Skin of body (tissue), 2 donors: ENCODE data around the gene MCM6. TPM values are rescaled to one million over a fixed set of nuclear protein-coding genes. Genes with fewer than 3 reads are reported as not detected.
"Not testable (repeated sequence)": the region's sequence is repeated elsewhere in the genome, so short reads cannot be mapped to it uniquely, and the experiment has no call there.

Source experiments
- DNase-seq: peaks from one replicate; lab custom pipeline; 2025; lab: John Stamatoyannopoulos, UW
- total RNA-seq: library from RNA; depleted of rRNA; stranded (reverse); fragments of >200 nt; gene quantifications from one replicate; pipeline ENCODE4 v1.2.3, GENCODE V29; 2014

Gene MCM6
- total RNA-seq, 1 donor from 2014 or later: 19.5 TPM

DNA sequence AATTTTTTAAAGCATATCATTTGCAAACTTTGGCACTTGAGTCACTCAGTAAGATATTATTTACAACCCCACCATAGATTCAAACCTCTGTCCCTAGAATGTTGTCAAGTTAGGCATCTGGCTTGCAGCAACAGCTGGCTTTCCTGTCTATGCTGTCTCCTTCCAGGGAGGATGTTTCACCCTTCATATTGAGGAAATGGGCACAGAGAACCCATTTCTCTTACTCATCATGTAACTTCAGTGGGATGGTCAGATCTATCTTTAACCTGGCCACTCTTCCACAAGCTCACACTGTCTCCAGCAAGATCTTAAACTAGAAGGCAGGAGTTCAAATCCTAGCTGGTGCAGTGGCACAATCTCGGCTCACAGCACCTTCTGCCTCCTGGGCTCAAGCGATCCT is 55.1 kb downstream of the MCM6 start:
- DNase-seq: no peak

DNA sequence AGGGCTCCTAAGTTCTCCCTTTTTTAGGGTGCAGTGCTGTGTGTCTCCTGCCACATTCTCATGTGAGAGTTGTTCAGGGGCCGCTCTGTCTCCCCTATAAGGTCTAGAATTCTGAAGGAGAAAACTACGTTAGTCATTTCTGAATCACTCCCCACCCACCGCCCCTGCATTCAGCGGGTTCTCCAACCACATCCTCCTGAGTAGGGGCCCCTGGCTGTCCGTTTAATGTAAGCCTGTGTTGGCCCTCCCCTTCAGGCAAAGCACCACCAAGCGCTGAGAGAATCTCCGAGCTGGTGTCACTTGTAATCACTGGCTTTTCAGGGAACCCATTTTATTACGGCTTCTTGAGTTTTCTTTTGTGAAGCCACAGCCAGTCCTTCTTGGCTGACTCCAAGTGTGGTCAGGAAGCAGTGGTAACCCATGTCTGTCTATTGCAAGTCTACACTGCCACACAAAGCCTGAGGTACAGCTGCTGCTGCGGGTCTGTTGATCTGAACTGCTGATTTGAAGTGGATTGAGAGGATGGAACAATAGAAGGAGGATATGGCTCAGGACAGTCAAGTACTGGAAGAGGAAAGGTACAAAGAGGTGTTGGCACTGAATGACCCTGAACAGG is 56.1 kb downstream of the MCM6 start:
- DNase-seq: no peak

DNA sequence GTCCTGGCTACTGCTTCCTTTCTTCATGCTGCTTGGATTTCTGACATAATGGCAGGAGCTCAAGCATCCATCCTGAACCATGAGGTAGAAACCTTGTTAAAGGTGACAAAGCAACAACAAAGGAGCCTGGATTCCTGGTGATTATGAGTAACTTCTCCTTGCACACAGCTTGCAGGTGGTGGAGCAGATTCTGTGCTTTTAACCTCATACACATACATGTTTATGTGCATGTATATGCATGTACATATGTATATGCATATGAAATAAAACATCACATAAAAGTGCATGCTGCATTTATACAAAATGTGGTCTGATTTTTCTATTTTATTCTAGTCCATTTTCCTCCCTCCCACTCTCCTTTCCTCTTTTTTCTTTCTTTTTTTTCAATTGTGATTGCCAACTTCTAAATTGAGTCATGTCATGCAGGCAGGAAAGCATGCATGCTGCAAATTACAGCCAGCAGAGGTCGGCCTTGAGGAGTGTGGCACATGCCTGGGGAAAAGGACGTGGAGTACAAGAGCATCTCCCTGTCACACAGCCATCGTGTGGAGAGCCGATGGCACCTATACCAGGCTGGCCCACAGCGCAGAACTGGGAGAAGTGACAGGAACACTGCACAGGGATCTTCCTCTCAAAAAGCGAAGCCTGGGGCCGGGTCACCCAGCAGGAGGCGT is 57.2 kb downstream of the MCM6 start:
- DNase-seq: no peak

DNA sequence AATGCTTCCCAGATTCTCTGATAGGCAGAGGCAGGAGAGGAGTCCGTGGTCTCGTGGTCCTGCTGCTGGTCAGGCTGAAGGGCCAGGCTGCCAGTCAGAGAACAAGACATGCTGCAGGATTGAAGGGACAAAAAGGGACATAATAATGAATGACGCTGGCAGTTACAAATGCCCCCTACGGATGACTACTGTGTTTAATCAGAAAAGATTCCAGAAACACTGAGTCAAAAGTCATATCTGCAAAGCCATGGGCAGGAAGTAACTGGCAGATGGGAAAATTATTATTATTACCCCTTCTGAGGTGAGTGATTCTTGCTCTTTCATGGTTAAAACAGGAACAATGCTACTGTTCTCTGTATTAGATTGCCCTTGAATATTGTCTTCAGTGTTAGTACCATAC is 58.3 kb downstream of the MCM6 start:
- DNase-seq: no peak

DNA sequence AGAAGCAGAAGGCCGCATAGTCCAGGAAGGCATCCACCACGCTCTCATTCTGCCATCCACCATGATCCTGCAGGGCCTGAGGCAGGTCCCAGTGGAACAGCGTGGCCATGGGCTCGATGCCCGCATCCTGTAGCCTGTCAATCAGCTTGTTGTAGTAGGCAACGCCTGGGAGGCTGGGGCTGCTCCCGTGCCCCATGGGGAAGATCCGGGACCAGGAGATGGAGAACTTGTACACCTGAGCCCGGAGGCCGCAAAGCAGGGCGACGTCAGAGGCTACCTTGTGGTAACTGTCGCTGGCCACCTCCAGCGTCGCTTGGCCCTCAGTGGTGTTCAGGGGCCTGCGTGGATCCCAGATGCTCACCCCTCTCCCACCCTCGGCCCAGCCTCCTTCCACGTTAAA is 58.8 kb downstream of the MCM6 start:
- no peak for DNase-seq

DNA sequence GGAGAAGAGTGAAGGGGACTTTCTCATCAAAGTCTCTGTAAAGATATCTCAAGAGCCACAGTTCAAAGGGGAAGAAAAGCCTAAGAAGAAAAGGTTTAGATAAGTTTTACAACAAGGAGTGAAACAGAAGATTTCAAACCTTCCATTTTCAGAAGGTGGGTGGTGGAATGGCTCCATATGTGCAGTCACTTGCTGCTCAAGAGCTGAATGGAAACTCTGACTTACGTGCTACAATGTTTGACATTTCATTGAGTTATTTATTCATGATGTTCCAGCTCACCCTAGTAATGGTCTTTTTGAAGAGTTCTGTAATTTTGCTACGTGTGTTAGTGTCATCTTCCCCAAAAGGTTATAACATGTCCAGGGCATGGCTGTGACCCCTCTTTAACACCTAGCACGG is 61.0 kb downstream of the MCM6 start:
- DNase-seq: no peak

DNA sequence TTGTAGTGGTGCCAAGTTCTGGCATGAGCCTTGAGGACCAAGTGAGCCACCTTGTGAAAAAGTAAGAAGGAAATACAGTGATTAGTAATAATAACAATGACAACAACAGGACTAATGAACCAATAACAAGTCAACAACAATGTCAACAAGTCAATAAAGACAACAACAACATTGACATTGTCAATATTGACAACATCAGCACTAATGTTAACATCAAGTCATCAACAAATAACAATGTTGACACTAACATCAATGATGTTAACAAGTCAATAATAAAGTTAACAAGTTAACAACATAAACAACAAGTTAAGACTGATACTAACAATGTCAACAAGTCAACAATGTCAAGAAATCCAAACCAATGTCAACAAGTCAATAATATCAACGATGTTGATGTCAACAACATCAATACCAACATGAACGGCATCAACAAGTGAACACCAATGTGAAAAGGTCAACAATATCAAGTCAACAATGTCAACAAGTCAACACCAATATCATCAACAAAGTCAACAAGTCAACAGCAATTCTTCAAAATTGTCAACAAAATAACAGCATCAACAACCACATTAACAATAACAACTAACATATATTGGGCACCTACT is 63.2 kb downstream of the MCM6 start:
- no peak for DNase-seq

DNA sequence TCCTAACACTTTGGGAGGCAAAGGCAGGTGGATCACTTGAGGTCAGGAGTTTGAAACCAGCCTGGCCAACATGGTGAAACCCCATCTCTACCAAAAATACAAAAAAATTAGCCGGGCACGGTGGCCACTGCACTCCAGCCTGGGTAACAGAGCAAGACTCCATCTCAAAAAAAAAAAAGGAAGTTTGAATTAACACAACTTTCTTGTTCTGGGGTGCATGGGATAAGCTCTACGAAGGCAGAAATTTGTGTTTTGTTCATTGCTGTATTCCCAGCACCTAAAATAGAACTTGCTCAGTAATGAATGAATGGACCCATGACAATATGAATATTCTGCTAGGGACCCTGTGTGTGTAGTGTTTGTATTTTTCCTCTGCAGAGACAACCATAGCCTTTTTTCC is 68.4 kb downstream of the MCM6 start:
- not testable (repeated sequence) for DNase-seq

DNA sequence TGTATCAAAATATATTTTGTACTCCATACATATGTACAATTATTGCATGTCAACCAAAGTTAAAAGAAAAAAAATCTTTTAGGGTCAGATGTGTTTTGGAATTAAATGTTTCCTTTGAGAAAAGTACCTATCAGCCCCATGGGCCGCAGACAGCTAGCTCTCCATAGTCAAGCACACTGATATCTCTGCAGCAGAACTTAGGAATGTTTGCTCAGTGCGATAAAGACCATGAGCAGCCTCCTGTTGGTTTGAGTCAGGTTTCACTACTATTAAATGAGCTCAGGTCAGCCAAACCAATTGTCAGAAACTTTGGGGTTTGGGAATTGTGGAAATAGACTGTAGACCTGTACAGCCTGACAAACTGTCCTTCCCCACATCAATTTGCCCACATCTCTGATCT is 73.0 kb downstream of the MCM6 start:
- no peak for DNase-seq

DNA sequence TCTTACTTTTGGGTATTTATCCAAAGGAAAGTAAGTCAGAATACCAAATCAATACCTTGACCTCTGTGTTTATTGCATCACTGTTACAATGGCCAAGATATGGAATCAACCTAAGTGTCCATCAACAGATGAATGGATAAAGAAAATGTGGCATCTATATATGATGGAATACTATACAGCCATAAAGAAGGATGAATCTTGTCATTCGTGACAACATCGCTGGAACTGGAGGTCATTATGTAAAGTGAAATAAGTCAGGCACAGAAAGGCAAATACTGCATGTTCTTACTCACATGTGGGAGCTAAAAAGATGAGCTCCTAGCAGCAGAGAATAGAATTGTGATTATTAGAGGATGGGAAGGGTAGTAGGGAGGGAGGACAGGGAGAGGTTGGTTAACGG is 73.9 kb downstream of the MCM6 start:
- no peak for DNase-seq

DNA sequence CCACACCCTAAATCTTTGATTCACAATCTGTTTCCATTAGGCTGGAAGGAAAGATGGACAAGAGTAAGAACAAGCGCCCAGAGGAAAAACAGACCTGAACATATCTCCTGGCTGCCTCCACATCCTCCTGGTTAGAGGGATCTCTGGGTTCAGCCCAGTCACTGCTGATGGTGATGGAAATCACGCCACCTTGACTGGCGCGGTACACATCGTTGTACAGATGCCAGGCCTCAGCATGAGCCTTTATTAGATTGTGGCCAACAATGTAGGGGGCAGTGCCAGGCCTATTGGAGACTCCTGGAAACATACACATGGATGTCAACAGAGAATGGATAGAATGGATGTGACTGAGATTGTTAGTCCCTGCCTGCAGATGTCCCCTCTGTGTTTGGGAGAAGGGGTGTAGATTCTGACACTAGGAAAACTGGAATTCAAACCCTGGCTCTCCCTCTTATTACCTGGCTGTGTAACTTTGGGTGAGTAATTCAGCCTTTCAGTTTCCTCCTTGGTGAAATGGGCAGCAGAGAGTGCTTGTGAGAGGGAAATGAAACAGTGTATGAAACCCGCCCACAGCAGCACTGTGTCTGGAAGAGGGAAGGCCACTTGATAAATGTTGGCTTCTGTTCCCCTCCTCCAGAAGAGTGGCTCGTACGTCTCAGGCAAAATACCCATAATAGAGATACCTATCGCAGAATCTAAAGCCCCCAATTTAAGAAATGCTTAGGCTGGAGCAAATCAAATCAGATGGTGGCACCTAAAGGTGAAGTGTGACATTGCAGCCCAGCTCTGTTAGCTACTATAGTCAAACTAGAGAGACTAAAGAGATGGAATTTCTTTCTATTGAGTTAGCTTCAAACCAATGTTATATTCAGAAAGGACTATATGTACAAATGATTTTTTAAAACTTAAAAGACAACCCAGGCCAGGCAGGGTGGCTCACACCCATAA is 75.5 kb downstream of the MCM6 start:
- DNase-seq: no peak

DNA sequence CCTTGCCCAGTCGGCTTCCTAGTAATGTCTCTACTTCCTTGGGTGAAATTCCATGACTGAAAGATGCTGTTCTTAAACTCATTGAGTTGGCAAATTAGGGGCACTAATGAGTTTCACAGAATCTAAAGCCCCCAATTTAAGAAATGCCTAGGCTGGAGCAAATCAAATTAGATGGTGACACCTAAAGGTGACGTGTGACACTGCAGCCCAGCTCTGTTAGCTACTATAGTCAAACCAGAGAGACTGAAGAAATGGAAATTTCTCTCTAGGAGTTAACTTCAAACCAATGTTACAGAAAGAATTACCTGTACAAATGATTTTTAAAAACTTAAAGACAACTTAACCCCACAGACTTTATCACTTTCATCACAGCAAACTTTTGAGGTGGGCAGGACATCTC is 76.5 kb downstream of the MCM6 start:
- no peak for DNase-seq

DNA sequence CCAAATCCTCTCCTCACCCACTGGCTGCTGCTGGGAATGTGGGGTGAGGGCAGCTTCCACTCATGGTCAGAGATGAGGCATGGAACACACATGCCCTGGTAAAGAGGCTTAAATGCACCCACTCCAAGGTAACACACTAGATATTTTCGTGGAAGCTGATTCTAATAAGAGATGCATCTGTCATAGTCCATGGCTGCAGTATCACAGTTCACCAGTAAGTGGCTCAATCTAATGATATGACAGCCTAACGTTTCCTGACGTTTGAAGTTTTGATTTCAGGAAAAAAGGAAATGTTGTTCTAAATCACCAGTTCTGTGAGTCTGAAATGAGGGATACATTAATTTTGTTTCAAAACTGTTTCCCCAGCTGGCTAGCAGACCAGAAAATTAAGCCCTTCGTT is 77.5 kb downstream of the MCM6 start:
- no peak for DNase-seq

DNA sequence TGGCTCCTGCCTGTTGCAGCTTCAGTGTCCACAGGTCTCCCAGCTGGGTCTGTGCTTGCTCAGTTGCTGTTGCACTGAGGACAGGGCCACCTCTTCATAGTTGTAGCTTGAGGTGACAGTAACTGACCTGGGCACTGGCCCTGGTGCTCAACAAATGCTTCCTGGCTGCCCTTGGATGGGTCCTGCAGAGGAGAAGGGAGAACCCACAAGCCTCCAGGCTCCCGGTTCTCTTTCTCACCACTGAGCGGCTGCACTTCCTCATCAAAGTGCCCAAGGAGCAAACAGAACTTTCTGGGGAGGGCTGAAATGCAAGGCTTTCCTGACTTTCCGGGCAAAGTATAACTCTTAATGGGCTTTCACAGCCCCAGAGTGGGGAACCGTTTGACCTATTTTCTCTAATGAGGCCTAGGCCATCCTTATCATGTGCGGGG is 78.0 kb downstream of the MCM6 start:
- no peak for DNase-seq

DNA sequence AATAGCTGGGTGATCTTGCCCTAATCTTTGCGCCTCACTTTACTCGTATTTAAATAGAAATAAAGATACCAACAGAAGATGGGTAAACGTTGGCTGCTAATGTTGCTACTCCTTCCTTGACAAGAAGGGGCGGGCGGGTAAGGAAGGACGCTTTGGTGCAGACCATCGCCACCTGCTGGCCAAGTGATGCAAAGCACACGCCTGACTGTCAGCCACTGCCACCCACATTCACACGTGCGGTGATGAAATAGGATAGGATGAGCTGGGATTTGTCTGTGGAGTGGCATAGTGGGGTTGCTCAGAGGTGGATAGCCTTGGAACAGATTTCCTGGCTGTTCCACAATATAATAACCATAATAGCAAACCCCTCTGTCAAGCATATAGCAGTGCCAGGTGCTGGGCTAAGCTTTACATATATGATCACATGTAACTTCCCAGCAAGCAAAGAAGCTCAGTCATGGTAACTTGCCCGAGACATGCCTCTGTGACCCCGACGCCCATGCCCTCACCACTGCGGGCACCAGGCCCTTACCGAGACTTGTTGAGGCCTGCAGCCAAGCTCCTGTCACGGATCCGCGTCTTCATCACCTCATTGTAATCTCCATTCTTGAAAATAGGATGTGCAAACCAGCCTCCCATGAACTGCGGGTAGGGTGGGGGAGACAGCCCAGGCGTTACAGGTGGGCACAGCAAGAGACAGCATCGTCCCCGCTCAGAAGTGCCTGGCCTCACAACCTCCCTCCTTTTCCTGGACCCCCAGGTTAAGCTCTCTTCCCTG is 78.6 kb downstream of the MCM6 start:
- DNase-seq: peak; percentile 32

DNA sequence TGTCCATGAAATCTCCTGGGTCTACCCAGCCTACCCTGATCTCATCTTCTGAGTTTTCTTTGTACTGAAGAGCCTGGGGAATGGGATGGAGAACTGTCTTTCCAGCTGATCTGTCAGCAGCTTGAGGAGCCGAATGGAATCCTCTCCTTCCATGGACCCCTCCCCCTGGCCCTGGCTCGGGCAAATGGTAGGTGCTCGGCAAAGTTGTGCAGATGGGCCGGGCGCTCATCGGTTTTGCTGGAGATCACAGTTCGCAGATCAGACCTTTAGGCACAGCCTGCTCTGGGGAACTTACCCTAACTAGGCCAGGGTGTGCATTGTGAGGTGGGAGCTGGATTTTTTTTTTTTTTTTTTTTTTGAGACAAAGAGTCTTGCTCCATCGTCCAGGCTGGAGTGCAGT is 79.6 kb downstream of the MCM6 start:
- DNase-seq: no peak

DNA sequence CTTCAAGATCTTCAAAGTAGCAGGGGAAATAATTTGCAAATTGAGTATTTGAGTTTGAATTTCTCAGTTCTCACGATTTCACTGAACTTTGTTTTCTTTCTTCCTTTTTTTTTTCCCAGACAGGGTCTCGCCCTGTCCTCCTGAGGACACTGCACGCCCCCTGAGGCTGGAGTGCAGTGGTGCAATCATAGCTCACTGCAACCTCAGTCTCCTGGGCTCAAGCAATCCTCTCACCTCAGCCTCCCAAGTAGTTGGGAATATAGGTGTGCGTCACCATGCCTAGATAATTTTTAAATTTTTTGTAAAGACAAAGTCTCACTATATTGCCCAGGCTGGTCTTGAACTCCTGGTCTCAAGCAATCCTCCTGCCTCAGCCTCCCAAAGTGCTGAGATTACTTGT is 80.6 kb downstream of the MCM6 start:
- DNase-seq: not testable (repeated sequence)

DNA sequence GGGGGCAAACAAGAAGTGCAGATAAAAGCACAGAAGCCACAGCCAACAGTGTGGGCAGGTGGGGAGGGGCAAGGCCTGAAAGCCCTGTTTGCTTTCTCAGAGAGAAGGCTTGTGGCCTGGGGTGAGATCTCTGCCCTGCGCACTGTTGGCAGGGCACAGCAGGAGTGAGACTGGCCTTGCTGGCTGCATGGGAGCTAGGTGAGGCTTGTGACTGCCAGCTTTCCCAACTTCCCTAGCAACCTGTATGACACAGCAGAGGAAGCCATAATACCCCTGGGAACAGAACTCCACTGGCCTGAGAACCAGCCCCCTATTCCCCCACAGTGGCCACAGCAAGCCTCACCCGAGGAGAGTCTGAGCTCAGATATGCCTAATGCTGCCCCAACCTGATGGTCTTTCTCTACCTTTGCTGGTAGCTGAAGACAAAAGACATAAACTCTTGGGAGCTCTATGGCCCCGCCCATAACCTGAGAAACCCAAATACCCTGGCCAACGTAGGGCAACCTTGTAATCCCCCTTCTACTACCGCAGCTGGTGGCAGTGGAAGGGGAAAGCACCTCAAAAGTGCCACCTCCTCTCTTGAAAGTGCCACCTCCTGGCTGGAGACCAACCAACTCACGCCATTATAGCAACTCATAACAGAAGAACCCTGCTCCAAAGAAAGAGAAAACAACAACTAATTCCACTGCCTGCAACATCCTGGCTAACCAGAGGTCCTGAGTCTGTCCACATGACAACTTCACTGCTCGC is 83.7 kb downstream of the MCM6 start:
- no peak for DNase-seq

DNA sequence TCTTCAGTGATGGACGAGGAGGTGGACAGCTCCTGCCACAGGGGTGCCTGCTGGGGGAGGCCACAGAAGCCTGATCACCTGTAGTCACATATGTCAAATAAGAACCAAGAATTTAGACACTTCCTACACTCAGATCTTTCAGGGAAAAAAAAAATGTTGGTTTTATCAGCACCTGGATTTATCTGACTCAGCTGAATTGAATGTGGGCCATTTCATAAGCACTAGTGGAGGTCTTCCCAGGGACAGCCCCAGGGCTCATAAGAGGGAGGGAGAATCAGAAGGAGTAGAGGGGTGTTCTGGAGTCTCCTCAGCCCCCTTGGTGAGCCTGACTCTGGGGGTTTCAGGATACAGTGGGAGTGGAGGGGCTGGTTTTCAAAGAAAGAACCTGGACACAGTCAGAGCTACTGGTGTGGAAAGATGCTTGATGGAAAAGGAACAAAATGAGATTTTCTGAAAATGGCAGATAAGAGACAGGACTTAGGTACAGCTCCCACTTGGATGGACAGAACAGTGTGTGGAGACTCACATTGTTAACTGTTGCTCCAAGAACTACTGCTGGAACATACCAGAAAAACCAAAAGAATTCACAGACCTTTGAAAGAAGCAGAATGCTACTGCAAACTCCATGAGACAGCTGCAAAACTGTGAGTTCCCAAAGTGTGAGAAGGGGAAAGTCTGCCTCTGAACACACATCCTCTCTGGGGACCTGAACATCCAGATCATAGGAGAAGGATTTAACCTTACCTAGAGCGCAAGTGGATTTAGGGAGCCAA is 84.6 kb downstream of the MCM6 start:
- DNase-seq: no peak

DNA sequence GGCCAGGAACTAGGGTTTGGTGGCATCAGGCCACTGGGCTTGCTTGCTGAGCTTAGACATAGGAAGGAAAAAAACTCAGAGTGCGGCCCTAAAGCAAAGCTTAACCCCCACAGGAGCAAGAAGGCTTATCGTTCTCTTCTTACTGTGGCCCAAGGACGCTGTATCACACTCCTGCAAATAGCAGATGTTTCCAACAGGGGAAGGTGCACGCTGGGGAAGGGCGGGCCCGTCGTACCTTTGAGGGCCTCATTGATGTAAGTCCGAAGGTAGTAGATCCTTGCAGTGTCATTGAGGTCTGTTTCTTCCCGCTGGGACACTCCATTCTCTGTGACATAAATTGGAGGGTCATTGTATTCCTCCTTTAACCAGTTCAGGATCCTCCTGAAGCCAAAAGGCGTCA is 85.8 kb downstream of the MCM6 start:
- no peak for DNase-seq
